ENCODE data around the gene GOLGA8A.
"Not testable (repeated sequence)": the region's sequence is repeated elsewhere in the genome, so short reads cannot be mapped to it uniquely, and the experiment has no call there.

Gene GOLGA8A

DNA sequence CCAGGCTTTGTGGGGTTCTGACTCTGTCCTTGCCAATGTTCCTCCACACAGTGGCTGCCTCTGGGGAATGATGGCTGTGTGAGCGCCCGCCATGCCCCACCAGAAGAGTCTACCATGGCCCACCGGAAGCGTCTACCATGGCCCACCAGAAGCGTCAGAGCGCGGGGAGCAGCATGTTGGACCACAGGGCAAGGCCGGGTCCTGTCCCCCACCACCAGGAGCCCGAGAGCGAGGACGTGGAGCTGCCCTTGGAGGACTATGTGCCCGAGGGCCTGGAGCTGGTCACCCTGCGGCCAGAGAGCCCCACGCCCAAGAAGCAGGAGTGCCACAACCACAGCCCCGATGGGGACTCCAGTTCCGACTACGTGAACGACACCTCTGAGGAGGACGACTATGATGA, 28.1 kb downstream of the GOLGA8A start:
- not testable (repeated sequence) for H3K9me3 ChIP-seq (replicated peaks in 1 of 11); H3K4me3 ChIP-seq; H3K4me2 ChIP-seq; H3K9ac ChIP-seq; H4K20me1 ChIP-seq; H3K27ac ChIP-seq; H3K27me3 ChIP-seq; H3K36me3 ChIP-seq; H3K4me1 ChIP-seq

- not testable (repeated sequence) for H3K27me3 ChIP-seq; H3K4me3 ChIP-seq; H3K27ac ChIP-seq; H3K36me3 ChIP-seq; H3K4me2 ChIP-seq; H3K4me1 ChIP-seq; H4K20me1 ChIP-seq; H3K9ac ChIP-seq; H3K9me3 ChIP-seq (replicated peaks in 1 of 11)
Observed at GRCh38 chr15:34408973-34409372, 28.6 kb downstream of the GOLGA8A start.

- H3K36me3 ChIP-seq; H3K4me1 ChIP-seq; H3K27ac ChIP-seq; H3K9ac ChIP-seq; H3K9me3 ChIP-seq (replicated peaks in 1 of 11); H3K4me3 ChIP-seq; H4K20me1 ChIP-seq; H3K4me2 ChIP-seq; H3K27me3 ChIP-seq: not testable (repeated sequence)
Observed at GRCh38 chr15:34403899-34404298, 33.7 kb downstream of the GOLGA8A start.

DNA sequence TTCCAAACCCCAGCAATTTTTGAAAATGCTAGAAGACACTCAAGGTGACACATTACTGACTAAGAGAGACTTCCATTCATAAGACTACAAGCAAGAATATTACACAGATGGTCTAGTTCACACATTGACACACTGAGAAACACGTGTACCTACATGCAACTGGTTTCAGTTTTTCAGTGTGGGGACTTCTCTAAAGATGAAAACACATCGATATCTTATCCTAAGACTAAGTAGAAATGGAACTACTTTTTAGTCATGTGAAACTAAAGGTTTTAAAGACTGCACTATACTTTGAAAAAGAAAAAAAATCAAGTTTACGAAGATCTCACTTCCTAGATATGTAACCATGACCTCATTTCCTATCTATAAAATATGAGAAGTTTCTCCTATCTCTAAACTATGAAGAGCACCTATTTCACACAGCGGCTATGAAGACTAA, 34.4 kb downstream of the GOLGA8A start:
- H3K4me3 ChIP-seq; H3K27me3 ChIP-seq; H4K20me1 ChIP-seq; H3K9me3 ChIP-seq (replicated peaks in 1 of 11); H3K27ac ChIP-seq; H3K36me3 ChIP-seq; H3K4me1 ChIP-seq; H3K4me2 ChIP-seq; H3K9ac ChIP-seq: not testable (repeated sequence)

DNA sequence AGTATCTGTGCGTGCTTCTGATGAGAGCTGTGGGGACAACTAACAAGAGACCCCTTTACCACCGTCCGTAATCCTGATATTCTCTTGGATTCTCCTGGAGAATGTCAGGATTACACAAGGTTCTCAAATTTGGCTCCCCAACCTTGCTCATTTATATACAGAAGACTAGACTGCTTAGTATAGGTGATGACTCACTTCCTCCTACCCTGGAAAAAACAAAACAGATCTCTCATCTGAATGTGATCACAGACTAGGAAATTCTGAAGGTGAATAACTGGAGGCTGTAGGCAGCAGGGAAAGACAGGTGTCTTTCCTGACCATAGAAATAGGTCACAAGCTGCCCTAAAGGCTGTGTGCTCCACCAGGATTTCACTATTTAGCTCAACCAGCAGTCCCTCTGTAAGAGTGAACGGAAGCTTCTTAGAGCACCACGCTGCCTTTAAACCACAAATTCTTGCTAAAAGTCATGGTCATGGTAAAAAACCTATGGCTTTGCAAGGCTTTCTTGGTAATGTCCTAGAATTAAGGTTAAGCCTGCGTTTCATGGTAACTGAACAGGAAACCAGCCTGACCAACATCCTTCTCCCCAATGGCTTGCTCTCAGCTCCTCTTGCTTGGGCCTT, 39.9 kb downstream of the GOLGA8A start:
- H3K36me3 ChIP-seq; H3K4me3 ChIP-seq; H3K9me3 ChIP-seq (replicated peaks in 1 of 11); H4K20me1 ChIP-seq; H3K27ac ChIP-seq; H3K9ac ChIP-seq; H3K4me1 ChIP-seq; H3K27me3 ChIP-seq; H3K4me2 ChIP-seq: not testable (repeated sequence)

DNA sequence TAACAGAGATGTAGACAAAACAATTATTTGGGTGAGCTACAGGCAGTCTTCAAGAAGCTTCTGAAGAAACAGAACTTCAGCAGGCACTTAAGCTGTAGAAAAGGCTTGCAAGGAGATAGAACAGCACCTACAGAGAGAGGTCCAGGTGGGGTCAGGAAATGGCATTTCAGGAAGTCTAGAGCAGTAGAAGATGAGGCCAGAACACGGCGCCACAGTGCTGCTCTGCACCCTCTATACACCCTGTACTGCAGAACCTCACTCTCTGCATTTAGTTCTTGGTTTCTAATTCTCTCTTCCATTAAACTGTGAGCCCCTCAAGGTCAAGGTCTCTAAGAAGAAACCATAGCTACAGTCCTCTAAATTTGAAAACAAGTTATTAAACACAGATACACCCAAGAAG, 44.6 kb downstream of the GOLGA8A start:
- H3K27ac ChIP-seq; H3K4me3 ChIP-seq; H3K36me3 ChIP-seq; H4K20me1 ChIP-seq; H3K27me3 ChIP-seq; H3K9me3 ChIP-seq (replicated peaks in 1 of 11); H3K4me1 ChIP-seq; H3K9ac ChIP-seq; H3K4me2 ChIP-seq: not testable (repeated sequence)

DNA sequence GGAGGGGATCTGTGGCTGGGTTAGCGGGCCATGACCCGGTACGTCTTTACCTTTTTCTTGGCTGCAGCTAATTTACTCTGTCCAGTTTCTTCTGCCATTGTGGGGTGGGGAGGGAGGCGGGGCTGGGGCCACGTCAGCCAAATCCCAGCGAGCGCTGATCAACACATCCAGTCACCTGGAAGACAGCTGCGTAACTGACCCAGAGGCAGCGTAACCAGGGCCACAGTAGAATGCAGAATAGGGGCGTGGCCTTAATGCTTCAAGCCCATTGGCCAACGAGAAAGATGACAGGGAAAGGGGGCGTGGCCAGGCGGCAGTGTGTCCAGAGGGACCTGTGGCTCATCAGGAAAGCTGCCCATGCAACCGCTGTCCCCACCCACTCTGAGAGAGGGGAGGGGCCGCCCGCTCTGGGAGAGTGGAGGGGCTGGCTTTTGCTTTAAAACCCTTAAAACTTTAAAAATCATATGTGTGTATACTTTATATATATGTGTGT, 48.0 kb downstream of the GOLGA8A start:
- H4K20me1 ChIP-seq; H3K9me3 ChIP-seq (replicated peaks in 1 of 11); H3K9ac ChIP-seq; H3K4me1 ChIP-seq; H3K27me3 ChIP-seq; H3K27ac ChIP-seq; H3K4me2 ChIP-seq; H3K36me3 ChIP-seq; H3K4me3 ChIP-seq: not testable (repeated sequence)

All from BLaER1 treated with 17β-estradiol and CSF1 and Interleukin-3, amounts not matched to agents 10 nM and 100 nM (cell line).